Keratinocyte (primary cell): Measurements from ENCODE around the gene TBL1Y. TPM values are rescaled to one million over a fixed set of nuclear protein-coding genes. Genes with fewer than 3 reads are reported as not detected.

ENCODE experiments used
- DNase-seq: peaks from one replicate; pipeline ENCODE4 v3.0.0-alpha.2; 2011; ENCODE audit warnings: low read depth, missing footprints, low spot score
- FAIRE-seq: peaks from 2 replicates; lab custom pipeline; 2011; peaks lifted over from hg19 to GRCh38; lab: Jason Lieb, UNC
- H2AFZ ChIP-seq: 2 replicates; pipeline ENCODE4 v1.6.0; 2012; ENCODE audit warnings: low read length, control low read depth, inconsistent platforms; ENCODE audit not compliant: control insufficient read depth
- H3K27ac ChIP-seq: 2 replicates; pipeline ENCODE4 v1.5.1; 2011; ENCODE audit warnings: low read length; ENCODE audit not compliant: control insufficient read depth, insufficient read depth
- H3K27me3 ChIP-seq: 3 replicates; pipeline ENCODE4 v1.6.0; 2011; ENCODE audit warnings: low read length; ENCODE audit not compliant: control insufficient read depth, insufficient read depth; ENCODE audit errors: extremely low read depth
- H3K36me3 ChIP-seq, 2 experiments: 2 replicates in 1 of 2; 3 replicates in 1 of 2; pipeline ENCODE4 v1.5.1; 2011; ENCODE audit warnings: low read length in 2 of 2, mild to moderate bottlenecking in 1 of 2; ENCODE audit not compliant: control insufficient read depth in 2 of 2, insufficient read depth in 2 of 2; ENCODE audit errors: extremely low read depth in 1 of 2
- H3K4me1 ChIP-seq: 3 replicates; pipeline ENCODE4 v1.5.1; 2011; ENCODE audit warnings: low read length; ENCODE audit not compliant: control insufficient read depth, insufficient read depth; ENCODE audit errors: extremely low read depth
- H3K4me2 ChIP-seq: 3 replicates; pipeline ENCODE4 v1.6.0; 2011; ENCODE audit warnings: low read depth, low read length; ENCODE audit not compliant: control insufficient read depth, insufficient read depth; ENCODE audit errors: extremely low read depth
- H3K4me3 ChIP-seq, 3 experiments: fragments of 200-600 bp in 1 of 3; sonication (generic) in 1 of 3; 2 replicates in 2 of 3; 3 replicates in 1 of 3; pipeline ENCODE4 v1.5.1; 2011 to 2016; ENCODE audit warnings: low read length in 3 of 3, mild to moderate bottlenecking in 3 of 3, control low read depth in 2 of 3, inconsistent platforms in 1 of 3, low read depth in 1 of 3, mixed read lengths in 1 of 3, mixed run types in 1 of 3, moderate library complexity in 1 of 3; ENCODE audit not compliant: control insufficient read depth in 2 of 3, insufficient read depth in 2 of 3; ENCODE audit errors: extremely low read depth in 1 of 3
- H3K79me2 ChIP-seq: 2 replicates; pipeline ENCODE4 v1.6.0; 2012; ENCODE audit warnings: low read length; ENCODE audit not compliant: control insufficient read depth, insufficient read depth
- H3K9ac ChIP-seq: 3 replicates; pipeline ENCODE4 v1.6.0; 2011; ENCODE audit warnings: low read length; ENCODE audit not compliant: control insufficient read depth, insufficient read depth; ENCODE audit errors: extremely low read depth
- H3K9me1 ChIP-seq: 3 replicates; pipeline ENCODE4 v1.6.0; 2011; ENCODE audit warnings: low read length; ENCODE audit not compliant: control insufficient read depth, insufficient read depth; ENCODE audit errors: extremely low read depth
- H3K9me3 ChIP-seq: 2 replicates; pipeline ENCODE4 v1.5.1; 2012; ENCODE audit warnings: low read depth, low read length; ENCODE audit not compliant: control insufficient read depth
- H4K20me1 ChIP-seq: 3 replicates; pipeline ENCODE4 v1.6.0; 2011; ENCODE audit warnings: low read length; ENCODE audit not compliant: control insufficient read depth, insufficient read depth; ENCODE audit errors: extremely low read depth
- CTCF ChIP-seq, 3 experiments: IDR thresholded peaks in 1 of 3; conservative IDR thresholded peaks in 1 of 3; optimal IDR thresholded peaks in 1 of 3; 2 replicates in 2 of 3; 3 replicates in 1 of 3; pipeline versions ENCODE3 to v1.5.1; 2011; ENCODE audit warnings: low read length in 3 of 3, mild to moderate bottlenecking in 3 of 3, moderate library complexity in 2 of 3, control low read depth in 1 of 3, inconsistent platforms in 1 of 3; ENCODE audit not compliant: insufficient read depth in 2 of 3; ENCODE audit errors: extremely low read depth in 1 of 3
- EZH2 ChIP-seq: IDR thresholded peaks from one replicate; pipeline ENCODE4 v1.6.1; 2012; ENCODE audit warnings: inconsistent platforms, mild to moderate bottlenecking, low read length, moderate library complexity
- dilution Hi-C: fragments of 300-500 bp; cut with MboI; formaldehyde crosslinking; loops from one replicate; pipeline ENCODE4 v1.7.0; 2020; ENCODE audit warnings: low sequenced_read_pairs; ENCODE audit not compliant: extremely low pct_ligation_motif_present
- polyA plus RNA-seq, 5 experiments: library from polyadenylated mRNA; depleted of rRNA in 3 of 5; stranded (reverse) in 3 of 5; stranded (forward) in 1 of 5; unstranded in 1 of 5; fragments of >200 nt; gene quantifications; 1 replicate in 1 of 5; 2 replicates in 3 of 5; 3 replicates in 1 of 5; pipeline versions ENCODE4 v1.2.1 to v1.2.3, GENCODE V29; 2011 to 2012; ENCODE audit warnings: missing spikeins in 2 of 5, low read depth in 1 of 5, low replicate concordance in 1 of 5

TBL1Y gene
- polyA plus RNA-seq, 1 donor (not counting 4 experiments of a cell fraction or from before 2014, with no cell fraction given) = not detected

- Histone ChIP-seq H3K36me3 (no peaks in the 10 kb centered on the region), H3K9ac (no peak overlapping the region), H3K9me3 (no peaks in the 10 kb centered on the region), H3K9me1 (no peaks in the 10 kb centered on the region), H3K4me1 (no peaks in the 10 kb centered on the region), H3K27me3 (no peaks in the 10 kb centered on the region), H2AFZ (no peak overlapping the region), H3K79me2 (no peaks in the 10 kb centered on the region), H4K20me1 (no peaks in the 10 kb centered on the region), H3K4me3 (no peak overlapping the region), H3K4me2 (no peak overlapping the region), H3K27ac (no peak overlapping the region)
- TF ChIP-seq EZH2 (no peak), CTCF (optimal IDR thresholded peaks at IDR 0.05 in 1 of 3, IDR thresholded peaks at IDR 0.05 in 1 of 3, conservative IDR thresholded peaks at IDR 0.05 in 1 of 3; ENCODE audit: extremely low read depth in 1 of 3, insufficient read depth in 2 of 3, low read length in 3 of 3) (no peak)
- DNase-seq (no peak), FAIRE-seq (no peak)
- dilution Hi-C loops = no loop called here
Observed at GRCh38 chrY:6972271-6972887, 61.9 kb downstream of the TBL1Y start.

- H3K27me3 ChIP-seq = no peaks in the 10 kb centered on the region
- no peak overlapping the region for H3K27ac ChIP-seq
- FAIRE-seq (no peak), DNase-seq (no peak)
- H3K9me1 ChIP-seq = no peaks in the 10 kb centered on the region
- no peaks in the 10 kb centered on the region for H3K79me2 ChIP-seq
- H2AFZ ChIP-seq = no peak overlapping the region
- H3K36me3 ChIP-seq = no peaks in the 10 kb centered on the region
- H4K20me1 ChIP-seq = no peaks in the 10 kb centered on the region
- no peak for TF ChIP-seq EZH2
- TF ChIP-seq CTCF (optimal IDR thresholded peaks at IDR 0.05 in 1 of 3, IDR thresholded peaks at IDR 0.05 in 1 of 3, conservative IDR thresholded peaks at IDR 0.05 in 1 of 3; ENCODE audit: extremely low read depth in 1 of 3, insufficient read depth in 2 of 3, low read length in 3 of 3) = no peak
- dilution Hi-C loops = no loop called here
- no peak overlapping the region for H3K9ac ChIP-seq
- no peaks in the 10 kb centered on the region for H3K4me1 ChIP-seq
- no peaks in the 10 kb centered on the region for H3K9me3 ChIP-seq
- H3K4me3 ChIP-seq = no peak overlapping the region
- no peak overlapping the region for H3K4me2 ChIP-seq
Observed at GRCh38 chrY:6974971-6975370, 64.5 kb downstream of the TBL1Y start.
